ENCODE measurements around the gene NFKBIZ.

DNA sequence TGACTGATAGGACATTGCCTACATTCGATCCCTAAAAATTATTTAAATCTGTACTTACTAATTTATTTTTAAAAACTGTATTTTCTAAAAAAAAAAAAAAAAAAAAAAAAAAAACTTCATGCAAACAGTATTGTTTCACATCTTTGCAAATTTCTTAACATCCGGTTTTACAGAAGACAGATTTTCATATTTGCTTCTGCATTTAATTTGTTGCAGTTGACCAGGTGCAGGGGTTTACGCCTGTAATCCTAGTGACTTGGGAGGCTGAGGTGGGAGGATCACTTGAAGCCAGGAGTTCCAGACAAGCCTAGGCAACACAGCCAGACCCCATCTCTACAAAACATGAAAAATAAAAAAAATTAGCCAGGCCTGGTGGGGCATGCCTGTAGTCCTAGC is 6.4 kb upstream of the NFKBIZ start:
- TF ChIP-seq TEAD1 (CRISPR knock-in tag; IDR thresholded peaks at IDR 0.05) (no peak), ESRRA (CRISPR knock-in tag; IDR thresholded peaks at IDR 0.05; ENCODE audit: borderline replicate concordance) (no peak), OVOL2 (CRISPR knock-in tag; IDR thresholded peaks at IDR 0.05; ENCODE audit: borderline replicate concordance) (no peak), FOXJ3 (CRISPR knock-in tag; IDR thresholded peaks at IDR 0.05; ENCODE audit: borderline replicate concordance) (no peak), NR2C2 (CRISPR knock-in tag; IDR thresholded peaks at IDR 0.05) (no peak), ETV6 (CRISPR knock-in tag; IDR thresholded peaks at IDR 0.05) (no peak), ZNF317 (CRISPR knock-in tag; IDR thresholded peaks at IDR 0.05; ENCODE audit: borderline replicate concordance, low read depth) (no peak), SP1 (CRISPR knock-in tag; conservative IDR thresholded peaks at IDR 0.05) (no peak)
- TF ChIP-seq, protein P1, sequence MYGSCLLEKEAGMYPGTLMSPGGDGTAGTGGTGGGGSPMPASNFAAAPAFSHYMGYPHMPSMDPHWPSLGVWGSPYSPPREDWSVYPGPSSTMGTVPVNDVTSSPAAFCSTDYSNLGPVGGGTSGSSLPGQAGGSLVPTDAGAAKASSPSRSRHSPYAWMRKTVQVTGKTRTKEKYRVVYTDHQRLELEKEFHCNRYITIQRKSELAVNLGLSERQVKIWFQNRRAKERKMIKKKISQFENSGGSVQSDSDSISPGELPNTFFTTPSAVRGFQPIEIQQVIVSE (CRISPR knock-in tag; IDR thresholded peaks at IDR 0.05; ENCODE audit: borderline replicate concordance), result no peak
- TF ChIP-seq, protein P2, sequence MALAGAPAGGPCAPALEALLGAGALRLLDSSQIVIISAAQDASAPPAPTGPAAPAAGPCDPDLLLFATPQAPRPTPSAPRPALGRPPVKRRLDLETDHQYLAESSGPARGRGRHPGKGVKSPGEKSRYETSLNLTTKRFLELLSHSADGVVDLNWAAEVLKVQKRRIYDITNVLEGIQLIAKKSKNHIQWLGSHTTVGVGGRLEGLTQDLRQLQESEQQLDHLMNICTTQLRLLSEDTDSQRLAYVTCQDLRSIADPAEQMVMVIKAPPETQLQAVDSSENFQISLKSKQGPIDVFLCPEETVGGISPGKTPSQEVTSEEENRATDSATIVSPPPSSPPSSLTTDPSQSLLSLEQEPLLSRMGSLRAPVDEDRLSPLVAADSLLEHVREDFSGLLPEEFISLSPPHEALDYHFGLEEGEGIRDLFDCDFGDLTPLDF (CRISPR knock-in tag; IDR thresholded peaks at IDR 0.05), result no peak
- TF ChIP-seq, protein P3, sequence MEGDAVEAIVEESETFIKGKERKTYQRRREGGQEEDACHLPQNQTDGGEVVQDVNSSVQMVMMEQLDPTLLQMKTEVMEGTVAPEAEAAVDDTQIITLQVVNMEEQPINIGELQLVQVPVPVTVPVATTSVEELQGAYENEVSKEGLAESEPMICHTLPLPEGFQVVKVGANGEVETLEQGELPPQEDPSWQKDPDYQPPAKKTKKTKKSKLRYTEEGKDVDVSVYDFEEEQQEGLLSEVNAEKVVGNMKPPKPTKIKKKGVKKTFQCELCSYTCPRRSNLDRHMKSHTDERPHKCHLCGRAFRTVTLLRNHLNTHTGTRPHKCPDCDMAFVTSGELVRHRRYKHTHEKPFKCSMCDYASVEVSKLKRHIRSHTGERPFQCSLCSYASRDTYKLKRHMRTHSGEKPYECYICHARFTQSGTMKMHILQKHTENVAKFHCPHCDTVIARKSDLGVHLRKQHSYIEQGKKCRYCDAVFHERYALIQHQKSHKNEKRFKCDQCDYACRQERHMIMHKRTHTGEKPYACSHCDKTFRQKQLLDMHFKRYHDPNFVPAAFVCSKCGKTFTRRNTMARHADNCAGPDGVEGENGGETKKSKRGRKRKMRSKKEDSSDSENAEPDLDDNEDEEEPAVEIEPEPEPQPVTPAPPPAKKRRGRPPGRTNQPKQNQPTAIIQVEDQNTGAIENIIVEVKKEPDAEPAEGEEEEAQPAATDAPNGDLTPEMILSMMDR (IDR thresholded peaks at IDR 0.05), result no peak
- TF ChIP-seq, protein P4, sequence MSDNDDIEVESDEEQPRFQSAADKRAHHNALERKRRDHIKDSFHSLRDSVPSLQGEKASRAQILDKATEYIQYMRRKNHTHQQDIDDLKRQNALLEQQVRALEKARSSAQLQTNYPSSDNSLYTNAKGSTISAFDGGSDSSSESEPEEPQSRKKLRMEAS (CRISPR knock-in tag; IDR thresholded peaks at IDR 0.05), result no peak
- TF ChIP-seq, protein P5, sequence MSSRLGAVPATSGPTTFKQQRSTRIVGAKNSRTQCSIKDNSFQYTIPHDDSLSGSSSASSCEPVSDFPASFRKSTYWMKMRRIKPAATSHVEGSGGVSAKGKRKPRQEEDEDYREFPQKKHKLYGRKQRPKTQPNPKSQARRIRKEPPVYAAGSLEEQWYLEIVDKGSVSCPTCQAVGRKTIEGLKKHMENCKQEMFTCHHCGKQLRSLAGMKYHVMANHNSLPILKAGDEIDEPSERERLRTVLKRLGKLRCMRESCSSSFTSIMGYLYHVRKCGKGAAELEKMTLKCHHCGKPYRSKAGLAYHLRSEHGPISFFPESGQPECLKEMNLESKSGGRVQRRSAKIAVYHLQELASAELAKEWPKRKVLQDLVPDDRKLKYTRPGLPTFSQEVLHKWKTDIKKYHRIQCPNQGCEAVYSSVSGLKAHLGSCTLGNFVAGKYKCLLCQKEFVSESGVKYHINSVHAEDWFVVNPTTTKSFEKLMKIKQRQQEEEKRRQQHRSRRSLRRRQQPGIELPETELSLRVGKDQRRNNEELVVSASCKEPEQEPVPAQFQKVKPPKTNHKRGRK (CRISPR knock-in tag; IDR thresholded peaks at IDR 0.05; ENCODE audit: borderline replicate concordance), result no peak
- TF ChIP-seq, protein P6, sequence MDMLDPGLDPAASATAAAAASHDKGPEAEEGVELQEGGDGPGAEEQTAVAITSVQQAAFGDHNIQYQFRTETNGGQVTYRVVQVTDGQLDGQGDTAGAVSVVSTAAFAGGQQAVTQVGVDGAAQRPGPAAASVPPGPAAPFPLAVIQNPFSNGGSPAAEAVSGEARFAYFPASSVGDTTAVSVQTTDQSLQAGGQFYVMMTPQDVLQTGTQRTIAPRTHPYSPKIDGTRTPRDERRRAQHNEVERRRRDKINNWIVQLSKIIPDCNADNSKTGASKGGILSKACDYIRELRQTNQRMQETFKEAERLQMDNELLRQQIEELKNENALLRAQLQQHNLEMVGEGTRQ (CRISPR knock-in tag; IDR thresholded peaks at IDR 0.05), result no peak

Measured in WTC11 (cell line).